SHP77 (cell line): ENCODE measurements around the gene SPP1.
"Not testable (repeated sequence)": the region's sequence is repeated elsewhere in the genome, so short reads cannot be mapped to it uniquely, and the experiment has no call there.

Experiments
- DNase-seq, 2 experiments: peaks; one replicate each; lab custom pipeline; 2025; lab: John Stamatoyannopoulos, UW

Gene SPP1

DNA sequence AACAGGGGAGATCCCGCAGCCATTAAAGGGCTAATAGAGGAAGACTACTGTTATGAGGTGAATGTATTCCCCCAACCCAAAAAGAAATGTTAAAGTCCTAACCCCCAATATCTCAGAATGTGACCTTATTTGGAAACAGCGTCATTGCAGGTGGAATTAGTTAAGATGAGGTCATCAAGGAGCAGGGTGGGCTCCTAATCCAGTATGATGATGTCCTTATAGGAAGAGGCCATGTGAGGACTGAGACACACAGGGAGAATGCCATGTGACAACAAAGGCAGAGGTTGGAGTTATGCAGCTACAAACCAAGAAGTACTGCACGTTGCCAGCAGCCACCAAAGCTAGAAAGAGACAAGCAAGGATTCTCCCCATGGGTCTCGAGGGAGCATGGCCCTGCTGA, 14.3 kb downstream of the SPP1 start:
- no peak for DNase-seq

DNA sequence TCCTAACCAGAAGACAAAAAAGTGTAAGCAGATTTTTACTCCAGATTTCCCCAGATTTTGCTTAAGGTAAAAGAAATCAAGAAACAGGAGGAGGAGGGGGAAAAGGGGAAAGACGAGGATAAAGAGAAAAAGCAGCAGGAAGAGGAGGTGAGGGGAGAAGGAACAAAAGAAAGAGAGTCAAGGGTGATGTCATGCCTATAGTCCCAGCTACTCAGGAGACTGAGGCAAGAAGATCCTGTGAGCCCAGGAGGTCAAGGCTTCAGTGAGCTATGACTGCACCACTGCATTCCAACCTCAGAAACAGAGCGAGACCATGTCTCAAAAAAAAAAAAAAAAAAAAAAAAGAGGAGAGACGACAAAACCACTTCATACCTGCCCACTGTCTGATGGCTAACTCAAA, 19.9 kb downstream of the SPP1 start:
- DNase-seq = no peak

DNA sequence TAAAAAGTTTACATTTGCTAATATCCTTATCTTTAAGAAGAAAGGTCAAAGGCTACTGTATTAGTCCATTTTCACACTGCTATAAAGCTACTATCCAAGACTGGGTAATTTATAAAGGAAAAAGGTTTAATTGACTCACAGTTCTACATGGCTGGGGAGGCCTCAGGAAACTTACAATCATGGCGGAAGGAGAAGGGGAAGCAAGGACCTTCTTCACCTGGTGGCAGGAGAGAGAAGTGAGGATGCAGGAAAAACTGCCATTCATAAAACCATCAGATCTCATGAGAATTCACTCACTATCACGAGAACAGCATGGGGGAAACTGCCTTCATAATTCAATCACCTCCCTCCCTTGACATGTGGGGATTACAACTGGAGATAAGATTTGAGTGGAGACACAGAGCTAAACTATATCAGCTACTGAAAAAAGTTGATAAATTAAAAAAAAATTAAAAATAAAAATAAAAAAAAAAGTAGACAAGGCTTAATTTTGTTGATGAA, 23.7 kb downstream of the SPP1 start:
- not testable (repeated sequence) for DNase-seq

GRCh38 chr4:88001871-88002270, 26.4 kb downstream of the SPP1 start:
- no peak for DNase-seq

DNA sequence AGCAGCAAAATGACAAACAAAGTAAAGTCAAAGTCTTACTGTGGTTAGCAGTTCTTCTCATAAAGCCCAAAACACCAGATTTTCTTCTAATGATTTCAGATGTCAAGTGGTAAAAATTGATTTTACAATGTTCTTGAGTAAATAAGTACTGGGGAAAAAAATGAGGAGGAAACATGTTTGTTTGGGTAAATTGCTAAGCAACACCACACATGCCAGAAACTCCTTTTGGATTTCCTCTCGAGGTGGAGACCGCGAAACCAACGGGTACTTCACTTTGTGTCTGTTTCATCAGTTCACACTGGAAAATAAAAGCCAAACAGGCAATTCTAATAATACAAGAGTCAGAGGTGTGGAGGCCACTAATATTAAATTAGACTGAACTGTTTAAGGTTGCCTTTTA, 27.3 kb downstream of the SPP1 start:
- DNase-seq = no peak

DNA sequence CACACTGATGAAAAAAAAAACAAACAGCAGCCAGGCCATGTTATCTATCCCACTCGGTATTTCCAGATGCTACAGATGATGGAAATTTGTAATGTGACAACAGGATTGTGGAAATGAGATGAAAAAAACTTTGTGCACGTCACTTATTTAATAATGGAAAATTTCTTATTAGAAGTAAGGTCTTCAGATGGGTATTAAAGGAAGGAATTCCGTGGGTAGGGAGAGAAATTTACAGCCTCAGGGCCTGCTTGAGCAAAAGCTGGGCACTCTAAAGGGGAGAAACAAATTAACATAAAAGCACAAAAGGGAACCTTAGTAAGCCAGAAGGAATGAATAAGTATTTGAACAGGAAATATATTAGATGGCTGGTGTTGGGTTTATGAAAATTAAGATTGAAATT, 27.7 kb downstream of the SPP1 start:
- no peak for DNase-seq

GRCh38 chr4:88005076-88005475, 29.6 kb downstream of the SPP1 start:
- no peak for DNase-seq

GRCh38 chr4:88005946-88006345, 30.4 kb downstream of the SPP1 start:
- no peak for DNase-seq

DNA sequence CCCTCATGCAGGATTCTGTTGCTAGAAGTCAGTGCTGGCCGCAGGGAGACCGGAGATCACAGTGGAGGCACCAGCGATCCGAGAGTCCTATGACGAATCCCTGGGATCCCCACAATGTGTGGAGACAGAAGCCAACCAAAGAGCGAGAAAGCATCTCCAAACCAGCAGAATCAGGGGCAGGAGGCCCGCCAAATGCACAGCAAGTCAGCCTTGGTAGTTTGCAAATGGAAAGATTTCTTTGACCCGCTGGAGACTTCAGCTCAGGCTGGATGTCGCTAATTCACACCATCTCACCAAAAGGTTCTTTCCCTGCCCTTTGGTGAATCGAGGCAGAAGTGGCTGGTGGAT, 31.4 kb downstream of the SPP1 start:
- peak in 1 of 2 experiments; percentile 4 for DNase-seq

DNA sequence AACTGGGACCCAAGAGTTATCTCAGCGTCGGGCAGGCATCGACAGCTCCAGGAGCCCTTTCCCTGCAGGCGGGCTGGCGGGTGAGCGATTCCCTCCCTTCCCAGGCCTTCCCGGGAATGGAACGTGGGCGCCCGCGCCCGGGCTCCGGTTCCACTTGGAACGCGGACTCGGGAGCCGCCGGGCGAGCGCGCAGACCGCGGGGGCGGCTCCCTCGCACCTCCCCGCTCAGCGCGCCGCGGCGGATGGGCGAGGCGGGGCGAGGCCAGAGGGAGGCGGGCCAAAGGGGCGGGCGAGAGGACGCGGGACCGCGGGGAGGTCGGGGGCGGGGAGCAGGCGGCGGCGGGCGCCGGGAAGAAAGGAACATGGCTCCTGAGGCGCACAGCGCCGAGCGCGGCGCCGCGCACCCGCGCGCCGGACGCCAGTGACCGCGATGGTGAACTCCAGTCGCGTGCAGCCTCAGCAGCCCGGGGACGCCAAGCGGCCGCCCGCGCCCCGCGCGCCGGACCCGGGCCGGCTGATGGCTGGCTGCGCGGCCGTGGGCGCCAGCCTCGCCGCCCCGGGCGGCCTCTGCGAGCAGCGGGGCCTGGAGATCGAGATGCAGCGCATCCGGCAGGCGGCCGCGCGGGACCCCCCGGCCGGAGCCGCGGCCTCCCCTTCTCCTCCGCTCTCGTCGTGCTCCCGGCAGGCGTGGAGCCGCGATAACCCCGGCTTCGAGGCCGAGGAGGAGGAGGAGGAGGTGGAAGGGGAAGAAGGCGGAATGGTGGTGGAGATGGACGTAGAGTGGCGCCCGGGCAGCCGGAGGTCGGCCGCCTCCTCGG, 32.0 kb downstream of the SPP1 start, which contains the start of gene PKD2:
PKD2 (plus strand) TSS at position 332 of the 818 bp plus-strand sequence; CDS start at position 431, 99 bp downstream.
- DNase-seq = peak; percentile 68 to 70

DNA sequence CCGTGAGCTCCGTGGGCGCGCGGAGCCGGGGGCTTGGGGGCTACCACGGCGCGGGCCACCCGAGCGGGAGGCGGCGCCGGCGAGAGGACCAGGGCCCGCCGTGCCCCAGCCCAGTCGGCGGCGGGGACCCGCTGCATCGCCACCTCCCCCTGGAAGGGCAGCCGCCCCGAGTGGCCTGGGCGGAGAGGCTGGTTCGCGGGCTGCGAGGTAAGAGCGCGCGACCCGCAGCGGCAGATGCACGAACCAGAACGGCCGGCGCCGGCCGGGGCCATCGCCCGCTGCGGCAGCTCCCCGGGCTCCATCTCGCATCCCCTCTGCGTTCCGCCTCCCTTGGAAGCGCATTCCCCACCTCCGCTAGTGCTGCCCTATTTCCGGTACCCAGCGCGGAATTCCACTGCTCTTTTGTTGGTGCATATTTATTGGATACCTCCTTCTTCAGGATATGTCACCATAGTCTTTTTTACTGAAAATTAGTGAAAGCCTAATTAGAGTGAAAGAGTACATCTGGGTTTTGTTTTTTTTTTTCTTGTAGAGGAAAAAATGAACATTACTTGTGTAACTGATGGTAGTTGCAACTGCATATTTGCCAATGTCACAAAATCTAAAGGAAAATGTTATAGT, 32.7 kb downstream of the SPP1 start:
- peak; percentile 12 to 72 for DNase-seq

DNA sequence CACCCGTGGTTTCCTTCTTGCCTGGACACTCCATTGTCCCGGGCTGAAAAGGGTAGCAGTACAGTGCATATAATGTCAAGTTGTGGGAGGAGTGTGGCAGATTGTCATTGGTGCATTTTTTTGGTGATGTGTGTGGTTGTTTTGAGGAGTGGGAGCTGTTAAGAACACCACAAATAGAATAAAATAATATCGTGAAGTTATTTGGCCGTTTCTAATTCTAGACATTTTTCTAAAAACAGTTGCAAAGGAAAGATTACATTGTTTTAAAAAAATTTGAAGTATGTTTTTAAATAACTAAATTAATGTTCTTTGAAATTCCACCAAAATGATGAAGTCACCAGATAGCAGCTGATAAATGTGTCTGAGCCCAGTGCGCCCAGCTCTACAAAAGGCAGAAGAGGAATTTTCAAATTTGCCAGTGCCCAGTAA, 33.2 kb downstream of the SPP1 start:
- DNase-seq = no peak

- no peak for DNase-seq
These were observed 34.4 kb downstream of the SPP1 start for GRCh38 chr4:88009871-88010270.

GRCh38 chr4:88010966-88011365, 35.5 kb downstream of the SPP1 start:
- DNase-seq = no peak

DNA sequence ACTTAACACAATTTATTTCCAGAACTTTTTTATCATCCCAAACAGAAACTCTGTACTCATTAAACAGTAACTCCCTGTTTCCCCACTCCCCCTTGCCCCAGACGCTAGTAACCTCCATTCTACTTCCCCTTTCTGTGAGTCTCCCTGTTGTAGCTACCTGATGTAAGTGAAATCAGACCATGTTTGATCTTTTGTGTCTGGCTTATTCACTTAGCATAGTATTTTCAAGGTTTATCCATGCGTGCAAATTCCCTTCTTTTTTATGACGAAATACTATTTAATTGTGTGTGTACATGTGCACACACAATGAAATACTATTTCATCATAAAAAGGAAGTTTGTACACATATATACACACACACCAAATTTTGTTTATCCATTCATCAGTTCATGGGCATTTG, 37.1 kb downstream of the SPP1 start:
- no peak for DNase-seq

GRCh38 chr4:88014386-88014905, 38.9 kb downstream of the SPP1 start:
- no peak for DNase-seq

DNA sequence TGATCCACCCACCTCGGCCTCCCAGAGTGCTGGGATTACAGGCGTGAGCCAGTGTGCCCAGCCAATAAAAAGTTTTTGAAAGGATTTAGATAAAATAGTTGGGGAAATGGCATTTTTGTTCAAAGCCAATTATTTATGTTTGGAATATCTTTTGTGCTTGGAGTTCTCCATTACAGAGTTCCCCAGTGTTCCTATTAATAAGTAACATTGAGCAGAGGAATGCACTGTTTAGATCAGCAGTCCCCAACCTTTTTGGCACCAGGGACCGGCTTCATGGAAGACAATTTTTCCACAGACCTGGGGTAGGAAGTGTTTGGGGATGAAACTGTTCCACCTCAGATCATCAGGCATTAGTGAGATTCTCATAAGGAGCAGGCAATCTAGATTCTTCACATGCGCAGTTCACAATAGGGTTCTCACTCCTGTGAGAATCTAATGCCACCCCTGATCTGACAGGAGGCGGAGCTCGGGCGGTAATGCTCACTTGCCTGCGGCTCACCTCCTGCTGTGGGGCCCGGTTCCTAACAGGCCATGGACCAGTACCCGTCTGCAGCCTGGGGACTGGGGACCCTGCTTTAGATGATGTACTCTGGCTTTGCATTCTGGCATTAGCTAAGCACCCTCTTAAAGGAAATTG, 40.3 kb downstream of the SPP1 start:
- DNase-seq = no peak

- DNase-seq = no peak
These were observed 42.2 kb downstream of the SPP1 start for GRCh38 chr4:88017516-88018297.

DNA sequence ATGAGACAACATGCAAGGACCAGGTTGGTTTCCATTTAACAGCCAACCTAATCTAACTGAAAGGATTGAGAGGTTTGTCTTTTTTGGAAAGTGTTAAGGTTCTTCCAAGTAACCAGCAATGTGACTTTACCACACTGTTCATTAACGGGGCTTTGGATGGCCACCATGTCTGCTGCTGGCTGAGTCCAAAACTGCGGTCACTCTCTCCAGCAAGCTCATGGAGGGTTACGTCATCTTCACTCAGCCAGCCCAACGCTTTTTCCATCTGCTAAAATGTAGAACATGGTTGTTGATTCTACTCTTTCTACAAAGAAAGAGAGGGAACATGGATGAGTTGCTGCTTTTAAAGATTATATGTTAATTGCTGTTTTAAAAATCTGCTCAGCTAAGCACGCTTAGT, 43.0 kb downstream of the SPP1 start:
- no peak for DNase-seq

- DNase-seq = no peak
These were observed 46.3 kb downstream of the SPP1 start for GRCh38 chr4:88021824-88022223.

DNA sequence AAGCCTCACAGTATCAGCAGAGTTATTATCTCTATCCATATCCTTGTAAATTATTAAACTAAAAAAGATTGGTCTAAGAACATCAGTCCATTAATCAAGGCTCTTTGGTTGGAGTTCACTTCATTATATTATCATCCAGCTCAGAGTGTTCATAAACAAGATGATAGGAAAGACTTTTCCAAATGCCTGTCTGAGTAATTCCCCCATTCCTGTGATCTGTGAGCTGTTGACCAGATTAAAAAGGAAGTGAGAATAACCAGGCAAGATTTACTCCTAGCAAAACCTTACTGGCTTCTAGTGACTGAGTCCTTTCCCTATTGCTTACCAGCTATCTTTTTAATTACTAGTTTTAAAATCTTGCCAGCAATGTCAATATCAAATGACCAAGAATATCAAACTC, 46.8 kb downstream of the SPP1 start:
- DNase-seq = no peak
